ENCODE data around the gene DLL3.

DNA sequence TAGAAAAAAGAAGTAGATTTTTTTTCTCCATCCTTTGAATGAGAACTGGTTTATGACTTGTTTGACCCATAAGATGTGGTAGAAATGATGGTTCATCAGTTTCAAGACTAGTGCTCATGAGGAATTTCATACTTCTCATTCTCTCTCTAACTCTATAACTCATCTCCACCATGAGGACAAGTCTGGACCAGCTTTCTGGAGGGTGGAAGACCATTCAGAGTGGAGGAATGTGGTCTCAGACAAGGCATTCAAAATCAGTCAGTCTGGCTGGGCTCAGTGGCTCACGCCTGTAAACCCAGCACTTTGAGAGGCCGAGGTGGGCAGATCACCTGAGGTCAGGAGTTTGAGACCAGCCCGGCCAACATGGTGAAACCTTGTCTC lies 44.7 kb downstream of the DLL3 start:
- TF ChIP-seq CTCF (IDR thresholded peaks at IDR 0.05 in 2 of 3, conservative IDR thresholded peaks at IDR 0.05 in 1 of 3; ENCODE audit: borderline replicate concordance in 1 of 3, insufficient read depth in 1 of 3, low read depth in 2 of 3, low read length in 2 of 3) (no peak), POLR2A (IDR thresholded peaks at IDR 0.05; ENCODE audit: borderline replicate concordance, extremely low read depth, insufficient read depth, insufficient read length) (no peak)

Measured in HCT116 (cell line).